ENCODE measurements around the gene CDH12.
"Not testable (repeated sequence)": the region's sequence is repeated elsewhere in the genome, so short reads cannot be mapped to it uniquely, and the experiment has no call there.

The CDH12 gene

DNA sequence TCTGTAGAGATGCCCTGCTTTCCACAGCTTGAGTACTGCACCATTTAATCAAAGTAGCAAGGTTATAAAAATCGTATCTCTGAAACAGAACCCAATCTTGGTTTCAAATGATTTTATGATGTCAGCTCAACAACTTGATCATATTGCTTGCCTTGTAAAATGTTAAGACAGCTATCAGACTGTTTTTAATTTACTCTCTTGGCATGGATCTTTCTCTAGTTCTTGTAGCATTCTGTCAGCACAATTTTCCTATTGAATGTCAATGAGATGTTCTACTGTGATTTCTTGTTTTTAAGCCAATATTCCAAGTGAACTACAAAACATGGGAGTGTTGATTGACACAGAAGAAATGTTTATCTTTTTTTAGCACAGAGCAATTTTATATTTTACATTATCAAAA is 313.4 kb downstream of the CDH12 start:
- Histone ChIP-seq H3K4me3 (IDR thresholded peaks at IDR 0.05; ENCODE audit: insufficient read depth, low read depth, low read length) (no peak overlapping the region), H3K36me3 (ENCODE audit: insufficient read depth) (no peaks in the 10 kb centered on the region), H4K20me1 (ENCODE audit: insufficient read depth) (no peaks in the 10 kb centered on the region), H3K27me3 (ENCODE audit: insufficient read depth, low read depth) (no peaks in the 10 kb centered on the region), H2AFZ (ENCODE audit: low read depth) (no peak overlapping the region), H3K79me2 (ENCODE audit: insufficient read depth, low read depth) (no peaks in the 10 kb centered on the region), H3K27ac (no peak overlapping the region), H3K4me1 (ENCODE audit: low read depth, poor library complexity, severe bottlenecking) (peaks cover 9% of the 10 kb centered on the region), H3K9ac (no peak overlapping the region), H3K4me2 (no peak overlapping the region)
- TF ChIP-seq, protein P1, sequence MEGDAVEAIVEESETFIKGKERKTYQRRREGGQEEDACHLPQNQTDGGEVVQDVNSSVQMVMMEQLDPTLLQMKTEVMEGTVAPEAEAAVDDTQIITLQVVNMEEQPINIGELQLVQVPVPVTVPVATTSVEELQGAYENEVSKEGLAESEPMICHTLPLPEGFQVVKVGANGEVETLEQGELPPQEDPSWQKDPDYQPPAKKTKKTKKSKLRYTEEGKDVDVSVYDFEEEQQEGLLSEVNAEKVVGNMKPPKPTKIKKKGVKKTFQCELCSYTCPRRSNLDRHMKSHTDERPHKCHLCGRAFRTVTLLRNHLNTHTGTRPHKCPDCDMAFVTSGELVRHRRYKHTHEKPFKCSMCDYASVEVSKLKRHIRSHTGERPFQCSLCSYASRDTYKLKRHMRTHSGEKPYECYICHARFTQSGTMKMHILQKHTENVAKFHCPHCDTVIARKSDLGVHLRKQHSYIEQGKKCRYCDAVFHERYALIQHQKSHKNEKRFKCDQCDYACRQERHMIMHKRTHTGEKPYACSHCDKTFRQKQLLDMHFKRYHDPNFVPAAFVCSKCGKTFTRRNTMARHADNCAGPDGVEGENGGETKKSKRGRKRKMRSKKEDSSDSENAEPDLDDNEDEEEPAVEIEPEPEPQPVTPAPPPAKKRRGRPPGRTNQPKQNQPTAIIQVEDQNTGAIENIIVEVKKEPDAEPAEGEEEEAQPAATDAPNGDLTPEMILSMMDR (conservative IDR thresholded peaks at IDR 0.05; ENCODE audit: low read depth, low read length) = no peak

DNA sequence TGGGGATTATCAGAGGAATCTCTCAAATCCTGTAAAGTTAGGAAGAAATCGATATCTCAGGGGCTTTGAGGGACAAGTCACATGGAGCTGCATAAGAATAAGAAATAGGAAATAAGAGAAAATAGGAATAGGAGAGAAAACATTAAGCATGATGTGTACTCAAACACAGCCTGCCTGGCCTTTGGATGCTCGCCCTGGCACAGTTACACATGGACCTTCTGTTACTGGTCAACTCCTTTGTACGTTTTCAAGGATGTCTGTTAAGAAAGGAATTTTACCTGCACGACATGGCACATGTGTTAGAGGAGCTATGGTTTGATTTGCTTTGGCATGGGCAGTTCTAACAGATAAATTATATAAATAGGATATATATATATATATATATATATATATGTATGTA is 321.2 kb downstream of the CDH12 start:
- no peak overlapping the region for H3K4me2 ChIP-seq
- no peaks in the 10 kb centered on the region for H3K79me2 ChIP-seq (ENCODE audit: insufficient read depth, low read depth)
- no peak overlapping the region for H2AFZ ChIP-seq (ENCODE audit: low read depth)
- H3K27ac ChIP-seq = no peak overlapping the region
- H3K4me1 ChIP-seq (ENCODE audit: low read depth, poor library complexity, severe bottlenecking) = peaks cover 9% of the 10 kb centered on the region
- H3K9ac ChIP-seq = no peak overlapping the region
- no peak overlapping the region for H3K4me3 ChIP-seq (IDR thresholded peaks at IDR 0.05; ENCODE audit: insufficient read depth, low read depth, low read length)
- H4K20me1 ChIP-seq (ENCODE audit: insufficient read depth) = no peaks in the 10 kb centered on the region
- TF ChIP-seq, protein P1 (conservative IDR thresholded peaks at IDR 0.05; ENCODE audit: low read depth, low read length) = no peak
- H3K36me3 ChIP-seq (ENCODE audit: insufficient read depth) = no peaks in the 10 kb centered on the region
- H3K27me3 ChIP-seq (ENCODE audit: insufficient read depth, low read depth) = no peaks in the 10 kb centered on the region

DNA sequence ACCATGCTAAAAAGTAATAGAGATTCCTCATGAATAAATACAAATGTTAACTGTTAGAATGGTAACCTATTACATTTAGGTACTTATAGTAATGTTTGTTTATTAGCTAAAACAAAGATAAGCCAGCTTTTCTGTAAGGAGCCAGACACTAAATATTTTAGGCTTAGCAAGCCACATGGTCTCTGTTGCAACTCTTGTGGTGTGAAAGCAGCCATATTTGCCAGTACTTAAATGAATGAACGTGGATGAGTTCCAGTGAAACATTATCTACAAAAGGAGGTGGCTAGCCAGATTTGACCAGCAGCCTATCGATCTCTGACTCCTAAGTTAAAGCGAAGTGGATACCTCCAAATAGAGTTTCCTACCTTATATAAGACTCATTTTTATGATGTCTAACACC is 331.6 kb downstream of the CDH12 start:
- no peaks in the 10 kb centered on the region for H3K79me2 ChIP-seq (ENCODE audit: insufficient read depth, low read depth)
- H3K27ac ChIP-seq = no peak overlapping the region
- no peaks in the 10 kb centered on the region for H3K27me3 ChIP-seq (ENCODE audit: insufficient read depth, low read depth)
- no peak overlapping the region for H3K4me3 ChIP-seq (IDR thresholded peaks at IDR 0.05; ENCODE audit: insufficient read depth, low read depth, low read length)
- no peak overlapping the region for H2AFZ ChIP-seq (ENCODE audit: low read depth)
- no peaks in the 10 kb centered on the region for H4K20me1 ChIP-seq (ENCODE audit: insufficient read depth)
- H3K4me1 ChIP-seq (ENCODE audit: low read depth, poor library complexity, severe bottlenecking) = no peaks in the 10 kb centered on the region
- TF ChIP-seq, protein P1 (conservative IDR thresholded peaks at IDR 0.05; ENCODE audit: low read depth, low read length) = no peak
- H3K36me3 ChIP-seq (ENCODE audit: insufficient read depth) = no peaks in the 10 kb centered on the region
- H3K4me2 ChIP-seq = no peak overlapping the region
- H3K9ac ChIP-seq = no peak overlapping the region

DNA sequence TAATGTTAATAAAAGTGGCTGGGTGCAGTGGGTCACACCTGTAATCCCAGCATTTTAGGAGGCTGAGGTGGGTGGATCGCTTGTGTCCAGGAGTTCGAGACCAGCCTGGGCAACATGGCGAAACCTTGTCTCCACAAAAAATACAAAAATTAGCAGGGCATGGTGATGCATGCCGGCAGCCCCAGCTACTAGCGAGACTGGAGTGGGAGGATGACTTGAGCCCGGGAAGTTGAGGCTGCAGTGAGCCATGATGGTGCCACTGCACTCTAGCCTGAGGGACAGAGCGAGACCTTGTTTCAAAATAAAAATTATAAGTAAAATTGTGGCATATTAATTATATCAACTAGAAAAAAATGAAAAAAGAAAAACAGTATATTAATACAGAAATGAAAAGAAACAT is 336.6 kb downstream of the CDH12 start:
- not testable (repeated sequence) for H3K27me3 ChIP-seq (ENCODE audit: insufficient read depth, low read depth); H4K20me1 ChIP-seq (ENCODE audit: insufficient read depth); H3K36me3 ChIP-seq (ENCODE audit: insufficient read depth)

DNA sequence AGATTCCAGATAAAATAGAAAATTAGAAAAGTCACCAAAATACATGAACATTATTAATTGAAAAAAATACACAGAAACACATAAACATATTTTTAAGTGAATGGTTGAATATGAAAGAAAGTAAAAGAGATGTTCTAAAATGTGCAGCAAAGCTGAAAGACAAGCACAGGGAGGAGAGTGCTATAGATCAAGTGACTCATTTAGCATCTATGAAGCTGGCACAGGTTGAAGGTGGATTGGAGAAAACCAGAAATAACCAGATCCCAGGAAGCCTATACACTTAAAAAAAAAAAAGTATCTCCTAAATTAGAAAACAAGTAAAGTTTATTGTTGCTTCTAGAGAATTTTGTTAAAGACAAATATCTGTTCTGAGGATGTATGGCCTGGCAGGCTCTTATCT is 338.9 kb downstream of the CDH12 start:
- TF ChIP-seq, protein P1 (conservative IDR thresholded peaks at IDR 0.05; ENCODE audit: low read depth, low read length) = no peak
- Histone ChIP-seq H3K4me2 (no peak overlapping the region), H3K36me3 (ENCODE audit: insufficient read depth) (no peaks in the 10 kb centered on the region), H3K4me1 (ENCODE audit: low read depth, poor library complexity, severe bottlenecking) (no peaks in the 10 kb centered on the region), H3K27ac (no peak overlapping the region), H4K20me1 (ENCODE audit: insufficient read depth) (no peaks in the 10 kb centered on the region), H2AFZ (ENCODE audit: low read depth) (no peak overlapping the region), H3K79me2 (ENCODE audit: insufficient read depth, low read depth) (no peaks in the 10 kb centered on the region), H3K9ac (no peak overlapping the region), H3K27me3 (ENCODE audit: insufficient read depth, low read depth) (no peaks in the 10 kb centered on the region), H3K4me3 (IDR thresholded peaks at IDR 0.05; ENCODE audit: insufficient read depth, low read depth, low read length) (no peak overlapping the region)

More for the DNA sequence above, 336.6 kb downstream of the CDH12 start:
- not testable (repeated sequence) for H3K4me3 ChIP-seq (IDR thresholded peaks at IDR 0.05; ENCODE audit: insufficient read depth, low read depth, low read length); H3K27ac ChIP-seq; H3K4me1 ChIP-seq (ENCODE audit: low read depth, poor library complexity, severe bottlenecking); H3K4me2 ChIP-seq; H3K9ac ChIP-seq; H2AFZ ChIP-seq (ENCODE audit: low read depth); H3K79me2 ChIP-seq (ENCODE audit: insufficient read depth, low read depth)

All from KMS-11 (cell line).